Transverse colon (tissue), 4 donors: ENCODE results near the gene CLK1. TPM values are rescaled to one million over a fixed set of nuclear protein-coding genes. Genes with fewer than 3 reads are reported as not detected.

ENCODE experiments used
- DNase-seq: peaks from one replicate; pipeline ENCODE4 v3.0.0-alpha.2; 2019
- H3K27ac ChIP-seq, 4 donors: fragments of 200-600 bp; sonication (generic); 2 replicates each; pipeline ENCODE4 v1.5.1; 2016 to 2018; ENCODE audit warnings: inconsistent platforms in 4 of 4
- H3K27me3 ChIP-seq: fragments of 200-600 bp; sonication (generic); 2 replicates; pipeline ENCODE4 v1.5.1; 2017; ENCODE audit warnings: inconsistent platforms
- H3K36me3 ChIP-seq, 4 donors: fragments of 200-600 bp; sonication (generic); 2 replicates each; pipeline ENCODE4 v1.5.1; 2017 to 2019; ENCODE audit warnings: inconsistent platforms in 4 of 4
- H3K4me1 ChIP-seq, 4 donors: fragments of 200-600 bp; sonication (generic); 2 replicates each; pipeline ENCODE4 v1.5.1; 2017 to 2020; ENCODE audit warnings: inconsistent platforms in 4 of 4
- H3K4me3 ChIP-seq, 4 donors: fragments of 200-600 bp; sonication (generic); 1 replicate in 1 of 4; 2 replicates in 3 of 4; pipeline versions ENCODE4 v1.5.1 to v1.6.1; 2017 to 2019; ENCODE audit warnings: inconsistent platforms in 4 of 4
- H3K9me3 ChIP-seq, 2 donors: fragments of 200-600 bp; sonication (generic); 2 replicates each; pipeline ENCODE4 v1.5.1; 2017 to 2019; ENCODE audit warnings: inconsistent platforms in 2 of 2
- EP300 ChIP-seq: sonication (generic); formaldehyde crosslinking; IDR thresholded peaks from one replicate; pipeline ENCODE4 v1.6.1; 2017; ENCODE audit warnings: antibody characterized with exemption, low read depth
- POLR2A ChIP-seq: fragments of 450-650 bp; IDR thresholded peaks from one replicate; pipeline ENCODE4 v1.6.1; 2016; ENCODE audit warnings: antibody characterized with exemption, mild to moderate bottlenecking, moderate library complexity
- POLR2AphosphoS5 ChIP-seq, 3 donors: sonication (generic); formaldehyde crosslinking; IDR thresholded peaks; one replicate each; pipeline ENCODE4 v1.6.1; 2016; ENCODE audit warnings: antibody characterized with exemption in 3 of 3
- WGBS, 2 donors: methylation state at CpG; one replicate each; pipeline ENCODE4 v1.1.5; 2018; ENCODE audit warnings: low coverage in 1 of 2; 5-methylcytosine and 5-hydroxymethylcytosine counted together
- in situ Hi-C, 4 donors: fragments of 200-750 bp; cut with MboI; loops; one replicate each; pipeline versions ENCODE4 v1.15.0 to v1.15.1; 2017; ENCODE audit warnings: low sequenced_read_pairs in 3 of 4, low pct_ligation_motif_present in 1 of 4, low pct_unique_long_range_greater_than_20kb in 1 of 4
- intact Hi-C: fragments of 100-400 bp; cut with DNase I; formaldehyde crosslinking; loops from one replicate; pipeline ENCODE4 v1.15.1; 2023; ENCODE audit warnings: low total_unique reads
- total RNA-seq, 4 donors: library from RNA; depleted of rRNA; stranded (reverse); fragments of >200 nt; gene quantifications; one replicate each; pipeline ENCODE4 v1.1.0, GENCODE V29; 2016
- TF ChIP-seq, protein P1 (sequence below), 5 experiments: fragments of 200-600 bp in 3 of 5; fragments of 450-650 bp in 2 of 5; sonication (generic) in 3 of 5; IDR thresholded peaks; 1 replicate in 2 of 5; 2 replicates in 3 of 5; pipeline ENCODE4 v1.5.1; 2016 to 2017; ENCODE audit warnings: antibody characterized with exemption in 5 of 5, inconsistent platforms in 3 of 5, mild to moderate bottlenecking in 2 of 5, moderate library complexity in 1 of 5

The CLK1 gene
- total RNA-seq, 4 donors from 2014 or later = 115 to 231 (median 127) TPM

DNA sequence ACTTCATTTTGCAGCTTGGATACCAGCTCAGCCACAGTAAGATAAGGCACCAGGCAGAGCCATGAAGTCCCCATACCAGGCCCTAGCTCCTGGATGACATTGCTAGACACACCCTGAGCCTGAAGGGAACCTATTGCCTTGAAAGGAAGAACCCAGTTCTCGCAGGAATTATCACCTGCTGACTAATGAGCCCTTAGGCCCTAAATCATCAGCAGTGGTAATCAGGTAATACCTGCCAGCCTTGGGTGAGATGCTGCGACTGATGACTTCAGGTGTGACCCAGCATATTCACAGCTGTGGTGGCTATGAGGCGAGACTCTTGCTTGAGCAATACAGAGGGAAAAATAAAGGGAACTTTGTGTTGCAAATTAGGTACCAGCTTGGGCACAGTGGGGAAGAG is 24.9 kb downstream of the CLK1 start:
- Histone ChIP-seq H3K27me3 (no peaks in the 10 kb centered on the region), H3K36me3 (no peaks in the 10 kb centered on the region), H3K9me3 (peaks cover 0 to 9% of the 10 kb centered on the region in 2 donors), H3K4me1 (no peaks in the 10 kb centered on the region), H3K27ac (no peak overlapping the region), H3K4me3 (no peak overlapping the region)
- in situ Hi-C loops = no loop called here
- intact Hi-C loops = no loop called here
- TF ChIP-seq, protein P1, sequence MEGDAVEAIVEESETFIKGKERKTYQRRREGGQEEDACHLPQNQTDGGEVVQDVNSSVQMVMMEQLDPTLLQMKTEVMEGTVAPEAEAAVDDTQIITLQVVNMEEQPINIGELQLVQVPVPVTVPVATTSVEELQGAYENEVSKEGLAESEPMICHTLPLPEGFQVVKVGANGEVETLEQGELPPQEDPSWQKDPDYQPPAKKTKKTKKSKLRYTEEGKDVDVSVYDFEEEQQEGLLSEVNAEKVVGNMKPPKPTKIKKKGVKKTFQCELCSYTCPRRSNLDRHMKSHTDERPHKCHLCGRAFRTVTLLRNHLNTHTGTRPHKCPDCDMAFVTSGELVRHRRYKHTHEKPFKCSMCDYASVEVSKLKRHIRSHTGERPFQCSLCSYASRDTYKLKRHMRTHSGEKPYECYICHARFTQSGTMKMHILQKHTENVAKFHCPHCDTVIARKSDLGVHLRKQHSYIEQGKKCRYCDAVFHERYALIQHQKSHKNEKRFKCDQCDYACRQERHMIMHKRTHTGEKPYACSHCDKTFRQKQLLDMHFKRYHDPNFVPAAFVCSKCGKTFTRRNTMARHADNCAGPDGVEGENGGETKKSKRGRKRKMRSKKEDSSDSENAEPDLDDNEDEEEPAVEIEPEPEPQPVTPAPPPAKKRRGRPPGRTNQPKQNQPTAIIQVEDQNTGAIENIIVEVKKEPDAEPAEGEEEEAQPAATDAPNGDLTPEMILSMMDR (IDR thresholded peaks at IDR 0.05) = no peak
- TF ChIP-seq EP300 (no peak), POLR2A (no peak), POLR2AphosphoS5 (IDR thresholded peaks at IDR 0.05) (no peak)
- WGBS, 2 donors = 84 to 100% methylated on average over 1 to 3 of the region's 3 CpGs
- no peak for DNase-seq

DNA sequence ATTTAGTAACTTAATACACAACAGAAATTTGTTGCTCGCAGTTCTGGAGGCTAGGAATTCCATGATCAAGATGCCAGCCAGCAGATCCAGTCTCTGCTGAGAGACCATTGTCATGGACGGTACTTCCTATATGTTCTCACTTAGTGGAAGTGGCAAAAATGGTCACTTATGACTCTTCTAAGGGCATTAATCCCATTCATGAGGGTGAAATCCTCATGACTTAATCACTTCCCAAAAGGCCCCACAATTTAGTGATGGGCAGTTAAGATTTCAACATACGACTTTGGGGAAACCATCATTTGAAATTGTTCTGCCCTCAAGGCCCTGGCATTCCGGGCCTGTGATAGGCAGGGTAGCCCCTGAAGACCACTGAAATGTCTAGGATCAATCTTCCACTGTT is 29.8 kb downstream of the CLK1 start:
- no peak overlapping the region for H3K4me3 ChIP-seq
- H3K27ac ChIP-seq = no peak overlapping the region
- 84 to 89% methylated on average over 3 to 4 of the region's 4 CpGs for WGBS, 2 donors
- TF ChIP-seq POLR2A (no peak), POLR2AphosphoS5 (IDR thresholded peaks at IDR 0.05) (no peak), EP300 (no peak)
- TF ChIP-seq, protein P1 (IDR thresholded peaks at IDR 0.05) = no peak
- no peaks in the 10 kb centered on the region for H3K27me3 ChIP-seq
- H3K9me3 ChIP-seq = peaks cover 0 to 9% of the 10 kb centered on the region in 2 donors
- intact Hi-C loops = no loop called here
- H3K4me1 ChIP-seq = no peaks in the 10 kb centered on the region
- no peak for DNase-seq
- in situ Hi-C loops = no loop called here
- H3K36me3 ChIP-seq = no peaks in the 10 kb centered on the region

DNA sequence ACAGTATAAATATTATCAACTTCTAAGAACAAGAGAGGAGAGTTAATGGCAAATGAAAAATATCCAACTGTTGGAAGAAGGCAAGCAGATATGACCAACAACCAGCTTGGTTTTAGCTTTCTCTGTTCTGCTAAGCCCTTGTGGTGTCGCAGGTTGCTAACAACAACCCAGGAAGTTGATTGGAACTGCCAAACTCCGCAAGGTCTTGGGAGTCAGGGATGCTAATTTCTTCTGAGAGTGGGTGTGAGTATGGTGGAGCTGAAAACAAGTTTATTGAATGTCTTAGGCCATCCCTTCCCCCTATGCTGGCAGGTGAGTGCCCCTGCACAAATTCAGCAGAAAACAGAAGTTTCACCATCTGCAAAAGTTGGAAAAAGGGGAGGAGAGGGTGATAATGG is 35.2 kb downstream of the CLK1 start:
- Histone ChIP-seq H3K27ac (no peak overlapping the region), H3K36me3 (no peaks in the 10 kb centered on the region), H3K4me1 (peaks cover 0 to 5% (median 0%) of the 10 kb centered on the region in 4 donors), H3K27me3 (no peaks in the 10 kb centered on the region), H3K9me3 (no peaks in the 10 kb centered on the region), H3K4me3 (no peak overlapping the region)
- TF ChIP-seq POLR2AphosphoS5 (IDR thresholded peaks at IDR 0.05) = no peak
- no peak for TF ChIP-seq EP300
- TF ChIP-seq, protein P1 (IDR thresholded peaks at IDR 0.05) = no peak
- no peak for TF ChIP-seq POLR2A
- DNase-seq = no peak
- intact Hi-C loops (no loop called here), in situ Hi-C loops (no loop called here)
- WGBS, 2 donors = 98 to 100% methylated on average over 2 of the region's 2 CpGs

DNA sequence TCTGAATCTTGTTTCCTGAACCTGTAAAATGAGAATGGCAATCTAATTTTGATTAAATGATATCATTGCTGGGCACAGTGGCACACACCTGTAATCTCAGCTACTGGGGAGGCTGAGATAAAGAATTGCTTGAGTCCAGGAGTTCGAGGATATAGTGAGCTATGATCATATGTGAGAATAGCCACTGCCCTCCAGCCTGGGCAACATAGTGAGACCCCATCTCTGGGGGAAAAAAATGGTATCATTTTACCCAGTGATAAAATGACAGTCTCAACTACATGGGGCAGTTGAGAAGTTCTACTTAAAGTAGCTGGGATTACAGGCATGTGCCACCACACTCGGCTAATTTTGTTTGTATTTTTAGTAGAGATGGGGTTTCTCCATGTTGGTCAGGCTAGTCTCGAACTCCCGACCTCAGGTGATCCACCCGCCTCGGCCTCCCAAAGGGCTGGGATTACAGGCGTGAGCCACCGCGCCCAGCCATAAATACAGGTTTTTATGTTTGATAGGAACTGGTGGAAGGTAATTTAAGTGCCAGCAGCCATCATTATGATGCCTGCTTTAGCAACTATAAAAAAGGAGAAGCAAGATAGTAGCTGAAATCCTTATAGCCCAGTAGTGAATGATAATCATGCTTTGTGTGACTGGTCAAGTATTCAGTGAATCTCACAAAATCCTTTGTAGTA is 35.7 kb downstream of the CLK1 start:
- no peaks in the 10 kb centered on the region for H3K36me3 ChIP-seq
- H3K27ac ChIP-seq = no peak overlapping the region
- peak; percentile 40 for DNase-seq
- H3K9me3 ChIP-seq = no peaks in the 10 kb centered on the region
- H3K4me3 ChIP-seq = no peak overlapping the region
- in situ Hi-C loops = no loop called here
- no peaks in the 10 kb centered on the region for H3K27me3 ChIP-seq
- H3K4me1 ChIP-seq = peaks cover 0 to 5% (median 0%) of the 10 kb centered on the region in 4 donors
- intact Hi-C loops = no loop called here
- no peak for TF ChIP-seq EP300
- WGBS, 2 donors = 67 to 76% methylated on average over 8 to 9 of the region's 9 CpGs

DNA sequence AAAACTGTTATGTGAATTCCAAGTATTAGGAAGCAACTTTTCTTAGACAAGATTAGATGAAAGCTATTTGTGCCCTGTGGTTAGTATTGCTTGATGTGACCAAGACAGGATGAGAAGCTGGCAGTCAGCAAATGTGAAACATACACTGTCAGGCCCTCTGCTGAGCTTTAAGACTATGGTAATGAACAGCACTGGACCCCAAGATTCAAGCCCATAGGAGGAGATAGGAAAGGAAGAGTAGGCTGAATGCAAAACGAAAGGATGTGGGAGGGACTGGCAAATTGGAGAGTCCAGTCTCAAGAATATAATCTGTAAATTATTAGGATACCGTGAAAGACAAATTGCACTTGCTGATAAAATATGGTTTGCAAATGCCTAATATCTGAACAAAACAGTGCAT is 36.4 kb downstream of the CLK1 start:
- no peaks in the 10 kb centered on the region for H3K9me3 ChIP-seq
- intact Hi-C loops = no loop called here
- peaks cover 0 to 5% (median 0%) of the 10 kb centered on the region in 4 donors for H3K4me1 ChIP-seq
- no peaks in the 10 kb centered on the region for H3K36me3 ChIP-seq
- in situ Hi-C loops = no loop called here
- no peaks in the 10 kb centered on the region for H3K27me3 ChIP-seq
- no peak overlapping the region for H3K4me3 ChIP-seq
- H3K27ac ChIP-seq = no peak overlapping the region
- TF ChIP-seq EP300 (no peak), POLR2A (no peak)
- 85 to 90% methylated on average over 2 of the region's 2 CpGs for WGBS, 2 donors
- DNase-seq = no peak
